Upper lobe of left lung (tissue), 4 donors: ENCODE results near the gene GLIS1.

Experiments
- CTCF ChIP-seq, 6 experiments: fragments of 450-650 bp in 4 of 6; fragments of 200-600 bp in 2 of 6; sonication (generic) in 2 of 6; IDR thresholded peaks; one replicate each; pipeline ENCODE4 v1.5.1; 2016 to 2019; ENCODE audit warnings: antibody characterized with exemption in 6 of 6
- EP300 ChIP-seq, 4 donors: sonication (generic); formaldehyde crosslinking; IDR thresholded peaks; one replicate each; pipeline ENCODE4 v1.5.1; 2017; ENCODE audit warnings: antibody characterized with exemption in 4 of 4, control low read depth in 2 of 4
- POLR2A ChIP-seq, 4 donors: fragments of 450-650 bp; IDR thresholded peaks; one replicate each; pipeline ENCODE4 v1.5.1; 2016 to 2017; ENCODE audit warnings: antibody characterized with exemption in 4 of 4, mild to moderate bottlenecking in 2 of 4
- POLR2AphosphoS5 ChIP-seq, 2 donors: sonication (generic); formaldehyde crosslinking; IDR thresholded peaks; one replicate each; pipeline ENCODE4 v1.5.1; 2017; ENCODE audit warnings: antibody characterized with exemption in 2 of 2

DNA sequence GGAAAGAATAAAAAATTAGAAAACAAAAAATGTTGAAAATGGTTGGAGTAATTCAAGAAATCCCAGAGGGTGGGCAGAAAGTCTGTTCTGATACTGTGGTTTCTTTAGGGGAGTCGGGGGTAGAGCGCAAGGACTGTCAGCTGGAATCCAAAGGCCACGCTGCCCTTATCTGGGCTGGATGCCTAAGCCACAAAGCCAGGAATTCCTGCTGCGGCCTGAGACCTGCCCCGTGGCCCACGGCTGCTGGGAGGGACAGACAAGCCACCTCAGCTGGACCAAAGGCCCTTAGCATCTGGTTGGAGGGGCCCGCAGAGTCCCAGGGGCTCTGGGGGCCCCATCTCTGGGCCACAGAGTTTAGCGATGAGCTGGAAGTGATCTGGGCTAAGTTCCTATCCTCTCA lies 219.5 kb downstream of the GLIS1 start:
- TF ChIP-seq POLR2A (IDR thresholded peaks at IDR 0.05) (no peak), CTCF (IDR thresholded peaks at IDR 0.05) (no peak), EP300 (IDR thresholded peaks at IDR 0.05) (no peak), POLR2AphosphoS5 (IDR thresholded peaks at IDR 0.05) (no peak)
